Astrocyte of the hippocampus (primary cell): ENCODE data around the gene CDH9.
"Not testable (repeated sequence)": the region's sequence is repeated elsewhere in the genome, so short reads cannot be mapped to it uniquely, and the experiment has no call there.

Experiments used
- DNase-seq: peaks from one replicate; pipeline ENCODE4 v3.0.0; 2011; ENCODE audit warnings: low read depth, low spot score

CDH9 gene

DNA sequence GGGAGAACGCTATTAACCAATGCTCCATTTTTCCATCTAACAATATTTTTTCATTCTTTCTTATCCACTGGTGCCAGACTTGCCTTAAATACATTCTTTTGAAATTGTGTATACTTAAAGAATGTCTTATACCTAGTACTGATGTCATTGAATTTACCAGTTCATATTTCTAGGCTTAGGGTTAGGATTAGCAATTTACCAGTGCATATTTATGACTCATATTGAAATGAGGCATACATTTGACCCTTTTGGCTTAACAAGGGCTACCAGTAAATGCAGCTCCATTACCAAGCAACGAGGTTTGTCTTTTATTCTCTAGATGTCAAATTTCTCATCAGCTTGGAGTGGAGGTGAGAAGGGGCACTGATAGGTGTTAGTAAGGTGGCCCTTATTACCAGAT is 89.5 kb downstream of the CDH9 start:
- no peak for DNase-seq

DNA sequence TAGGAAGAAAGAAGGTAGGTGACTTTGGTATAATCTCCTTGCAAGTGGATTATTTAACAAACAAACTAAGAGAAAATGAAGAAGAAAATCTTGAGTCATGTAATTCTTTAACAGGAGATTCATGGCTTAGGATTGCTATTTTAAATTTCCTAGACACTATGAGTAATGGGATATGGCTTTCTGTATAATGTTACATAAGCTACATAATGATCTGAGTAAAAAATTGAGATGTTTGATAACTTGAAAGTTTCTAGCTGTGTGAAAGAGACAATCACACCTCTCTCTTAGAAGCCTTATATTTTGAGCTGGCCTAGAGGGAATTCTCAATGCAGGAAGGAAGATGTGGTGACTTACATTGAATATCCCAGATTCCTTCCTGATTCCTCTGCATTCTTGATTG is 92.5 kb downstream of the CDH9 start:
- DNase-seq, result no peak

GRCh38 chr5:26942481-26942880 is 95.9 kb downstream of the CDH9 start:
- peak; percentile 3 for DNase-seq

DNA sequence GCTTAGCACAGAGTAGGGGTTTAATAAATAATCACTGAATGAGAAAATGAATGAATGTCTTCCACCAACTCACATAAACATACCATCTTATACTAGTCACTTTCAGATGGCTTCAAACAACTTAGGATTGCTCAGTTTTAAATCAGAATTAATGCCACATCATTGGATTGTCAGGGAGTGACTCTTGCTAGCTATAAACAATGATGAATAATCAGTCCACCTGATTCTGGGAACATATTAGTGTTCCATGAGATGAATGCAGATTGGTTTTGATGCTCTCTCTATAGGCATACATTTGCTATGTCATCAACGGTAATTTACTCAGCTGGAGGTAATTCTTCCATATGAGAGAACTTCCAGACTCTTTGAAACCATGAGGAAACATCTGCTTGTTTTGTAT is 97.4 kb downstream of the CDH9 start:
- no peak for DNase-seq

DNA sequence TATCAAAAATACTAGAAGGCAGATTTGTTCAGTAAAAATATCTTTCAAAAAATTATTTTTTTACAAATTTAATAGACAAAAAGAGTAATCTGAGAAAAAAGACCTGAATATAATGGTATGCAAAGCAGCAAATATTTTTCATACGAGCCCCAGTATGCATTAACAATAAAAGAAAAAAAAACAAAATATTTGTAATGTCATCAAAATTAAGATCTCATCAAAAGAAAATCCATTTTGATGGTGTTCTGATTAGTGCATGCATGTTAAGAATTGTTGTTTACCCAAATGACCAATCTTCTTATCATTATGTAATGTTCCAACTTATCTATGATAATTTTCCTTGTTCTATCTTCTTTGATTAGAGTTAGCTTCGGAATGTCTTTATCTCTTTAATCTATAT is 106.1 kb downstream of the CDH9 start:
- no peak for DNase-seq

DNA sequence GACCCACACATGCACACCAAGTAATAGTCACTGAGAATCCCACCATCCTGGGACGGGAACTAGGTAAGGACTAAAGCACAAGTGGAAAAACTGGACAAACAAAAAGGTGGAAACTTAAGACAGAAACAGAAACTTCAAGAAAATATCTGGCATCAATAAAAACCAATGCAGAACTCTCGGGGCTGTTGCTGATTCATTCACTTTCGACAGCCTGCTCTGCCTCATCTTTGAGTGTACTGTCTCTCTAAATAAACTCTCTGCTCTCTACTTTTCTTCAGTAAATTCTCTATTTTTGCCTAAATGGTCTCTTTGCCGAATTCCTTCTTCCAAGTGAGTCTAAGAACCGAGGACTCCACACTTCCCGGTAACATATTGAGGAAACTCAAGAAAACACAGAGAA is 116.9 kb downstream of the CDH9 start:
- no peak for DNase-seq

DNA sequence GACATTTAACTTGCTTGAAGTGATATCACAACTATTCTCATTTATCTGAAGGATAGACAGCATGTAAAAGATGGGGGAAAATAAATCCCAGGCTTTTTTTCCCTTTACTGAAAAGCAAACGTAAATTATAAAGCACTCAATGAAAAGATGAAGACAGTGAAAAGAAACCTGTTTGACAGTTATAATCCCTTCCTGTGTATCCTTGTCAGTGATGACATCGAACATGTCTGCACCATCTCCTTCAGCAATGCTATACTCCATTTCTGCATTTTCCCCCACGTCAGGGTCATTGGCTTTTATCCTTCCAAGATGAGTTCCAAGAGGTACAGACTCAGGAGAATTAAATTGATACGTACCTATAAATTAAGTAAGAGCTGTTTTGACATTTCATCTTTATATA is 134.9 kb downstream of the CDH9 start:
- DNase-seq, result no peak

DNA sequence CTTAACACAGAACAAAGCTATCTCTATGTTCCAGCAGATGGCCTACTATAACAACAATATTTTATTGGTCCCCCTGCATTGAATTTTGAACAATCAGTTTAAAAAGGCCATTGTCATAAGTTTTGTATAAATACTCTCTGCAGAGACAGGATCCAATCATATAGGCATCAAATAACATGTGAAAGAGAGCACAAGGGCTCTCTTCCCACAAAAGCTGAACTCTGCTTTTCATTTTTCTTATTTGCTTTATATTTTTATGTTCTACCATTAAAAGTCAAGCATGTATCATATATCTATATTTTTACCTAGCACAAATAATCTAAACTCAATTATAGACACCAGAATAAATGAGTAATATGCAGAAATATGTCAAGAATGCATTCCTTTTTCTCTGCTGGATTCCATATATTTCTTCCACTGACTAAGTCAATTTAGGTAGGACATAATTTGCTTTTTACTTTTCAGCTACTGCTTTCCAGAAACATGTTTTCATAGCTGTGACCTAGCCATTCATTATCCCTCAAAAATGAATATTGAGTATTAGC is 143.6 kb downstream of the CDH9 start:
- DNase-seq, result peak; percentile 6

GRCh38 chr5:26893078-26893477 is 145.3 kb downstream of the CDH9 start:
- DNase-seq, result no peak

- DNase-seq, result no peak
Measured at GRCh38 chr5:26889815-26890214, 148.6 kb downstream of the CDH9 start.

GRCh38 chr5:26884481-26884880 is 153.9 kb downstream of the CDH9 start:
- no peak for DNase-seq

DNA sequence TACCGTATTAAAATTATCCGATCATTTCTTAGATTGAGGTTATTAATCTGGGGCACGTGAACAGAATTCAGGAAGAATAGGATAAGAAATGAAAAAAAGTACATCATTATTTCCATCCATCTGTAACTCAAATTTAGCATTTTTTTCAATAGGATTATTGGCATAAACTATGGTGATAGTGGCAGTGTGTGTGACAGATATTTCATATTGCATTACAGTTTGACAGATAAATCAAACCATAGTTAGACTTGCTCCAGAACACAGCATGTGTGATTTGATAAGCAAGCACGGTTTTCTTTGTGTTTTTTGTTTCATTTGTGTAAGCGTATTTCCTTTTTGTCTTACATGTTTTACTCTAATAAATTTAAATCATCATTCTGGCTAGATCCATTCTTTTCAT is 155.0 kb downstream of the CDH9 start:
- no peak for DNase-seq

DNA sequence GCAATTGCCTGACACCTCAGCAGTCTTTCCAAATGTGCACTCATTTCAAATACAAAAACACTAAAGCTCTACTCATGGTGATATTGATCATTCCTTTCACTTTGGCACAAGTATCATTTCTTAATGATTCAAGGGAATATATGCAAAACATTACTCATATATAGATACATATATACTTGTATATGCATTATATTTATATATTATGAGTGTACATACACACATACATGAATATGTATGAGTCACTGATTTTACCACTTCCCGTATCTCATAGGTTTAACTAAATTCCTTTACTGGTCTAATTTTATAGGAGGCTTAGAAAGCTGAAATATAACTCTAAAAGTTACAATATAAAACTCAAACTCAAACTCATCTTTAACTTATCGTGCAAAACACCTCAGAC is 156.5 kb downstream of the CDH9 start:
- DNase-seq, result no peak

GRCh38 chr5:26877154-26877553 is 161.2 kb downstream of the CDH9 start:
- no peak for DNase-seq

- DNase-seq, result no peak
Measured at GRCh38 chr5:26872337-26872736, 166.0 kb downstream of the CDH9 start.

DNA sequence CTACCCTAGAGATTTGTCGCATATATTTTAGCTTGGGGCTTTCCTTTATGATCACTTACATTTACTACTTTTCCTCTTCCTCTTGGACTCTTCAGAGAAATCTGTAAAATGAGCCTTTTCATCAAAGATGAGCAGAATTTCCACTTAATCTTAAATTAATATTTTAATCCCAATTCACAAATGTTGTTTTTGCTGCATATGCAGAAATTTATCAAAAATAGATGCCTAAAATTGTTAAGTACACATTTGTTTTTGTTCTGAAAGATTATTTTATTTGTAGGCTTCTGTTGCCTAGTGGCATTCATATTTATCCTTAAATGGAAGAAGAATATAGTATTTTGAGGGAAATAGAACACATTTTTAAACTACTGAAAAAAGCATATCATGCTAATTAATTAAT is 168.6 kb downstream of the CDH9 start:
- no peak for DNase-seq

DNA sequence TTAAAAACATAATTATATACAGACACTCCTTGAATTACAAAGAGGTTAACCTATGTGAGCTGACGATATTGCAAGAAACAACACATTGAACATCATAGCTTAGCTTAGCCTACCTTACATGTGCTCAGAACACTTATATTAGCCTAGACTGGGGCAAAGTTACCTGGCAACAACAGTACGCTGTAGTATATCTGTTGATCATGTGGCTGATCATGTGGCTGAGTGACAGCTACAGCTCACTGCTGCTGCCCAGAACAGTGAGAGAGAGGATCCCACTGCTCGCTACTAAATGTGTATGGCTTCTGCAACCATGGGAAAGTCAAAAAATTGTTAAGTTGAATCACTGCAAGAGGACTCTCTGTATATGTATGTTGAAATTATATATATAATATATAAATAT is 169.9 kb downstream of the CDH9 start:
- DNase-seq, result no peak

- no peak for DNase-seq
Measured at GRCh38 chr5:26864061-26864460, 174.3 kb downstream of the CDH9 start.

DNA sequence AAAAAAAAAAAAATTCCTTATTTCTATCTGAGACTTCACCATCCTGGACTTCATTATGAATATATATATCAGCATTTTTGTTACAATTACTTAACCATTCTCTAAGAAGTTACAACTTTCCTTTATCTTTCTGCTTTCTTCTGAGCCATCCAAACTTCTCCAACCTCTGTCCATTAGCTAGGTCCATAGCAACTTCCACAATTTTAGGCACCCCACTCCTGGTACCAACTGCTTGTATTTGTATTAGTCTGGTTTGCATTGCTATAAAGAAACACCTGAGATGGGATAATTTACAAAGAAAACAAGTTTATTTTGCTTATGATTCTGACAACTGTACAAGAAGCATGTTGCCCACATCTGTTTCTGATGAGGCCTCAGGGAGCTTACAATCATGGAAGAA is 182.1 kb downstream of the CDH9 start:
- DNase-seq, result no peak

DNA sequence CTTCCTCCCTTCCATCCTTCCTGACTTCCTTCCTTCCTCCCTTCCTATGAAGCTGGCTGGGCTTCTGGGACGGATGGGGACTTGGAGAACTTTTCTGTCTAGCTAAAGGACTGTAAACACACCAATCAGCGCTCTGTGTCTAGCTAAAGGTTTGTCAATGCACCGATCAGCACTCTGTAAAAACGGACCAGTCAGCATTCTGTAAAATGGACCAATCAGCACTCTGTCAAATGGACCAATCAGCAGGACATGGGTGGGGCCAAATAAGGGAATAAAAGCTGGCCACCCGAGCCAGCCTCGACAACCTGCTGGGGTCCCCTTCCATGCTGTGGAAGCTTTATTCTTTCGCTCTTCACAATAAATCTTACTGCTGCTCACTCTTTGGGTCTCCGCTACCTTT is 185.9 kb downstream of the CDH9 start:
- not testable (repeated sequence) for DNase-seq

DNA sequence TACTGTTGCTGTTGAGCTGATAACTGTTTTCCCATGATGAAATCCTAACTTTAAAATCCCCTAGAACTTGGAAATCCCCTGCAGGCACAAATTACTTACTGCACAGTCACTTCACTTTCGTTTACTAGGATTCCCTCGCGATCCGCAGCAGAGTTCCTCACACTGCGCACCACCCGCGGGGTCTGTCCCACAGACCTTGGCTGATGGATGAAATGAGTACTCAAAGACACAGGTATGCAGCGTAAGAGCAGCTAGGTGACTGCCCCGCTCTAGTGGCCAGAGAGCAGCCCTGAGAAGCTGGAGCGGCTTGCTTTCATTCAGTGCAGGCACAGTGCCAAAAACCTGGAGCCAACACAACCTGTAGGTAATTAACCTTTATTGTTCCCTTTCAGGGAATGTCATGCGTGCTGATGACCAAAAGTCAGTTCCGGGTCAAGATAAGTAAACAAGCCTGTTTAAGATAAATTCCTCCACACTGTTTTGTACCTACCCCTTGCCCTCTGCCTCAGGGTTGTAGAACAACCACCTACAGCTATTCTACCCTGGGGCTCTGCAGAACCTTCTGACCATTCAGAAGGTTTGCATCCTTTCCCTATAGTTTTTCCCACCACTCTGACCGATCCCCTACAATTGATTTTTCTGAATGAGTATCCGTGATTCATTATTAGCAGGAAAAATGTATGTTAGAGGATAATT is 191.2 kb downstream of the CDH9 start:
- DNase-seq, result no peak

DNA sequence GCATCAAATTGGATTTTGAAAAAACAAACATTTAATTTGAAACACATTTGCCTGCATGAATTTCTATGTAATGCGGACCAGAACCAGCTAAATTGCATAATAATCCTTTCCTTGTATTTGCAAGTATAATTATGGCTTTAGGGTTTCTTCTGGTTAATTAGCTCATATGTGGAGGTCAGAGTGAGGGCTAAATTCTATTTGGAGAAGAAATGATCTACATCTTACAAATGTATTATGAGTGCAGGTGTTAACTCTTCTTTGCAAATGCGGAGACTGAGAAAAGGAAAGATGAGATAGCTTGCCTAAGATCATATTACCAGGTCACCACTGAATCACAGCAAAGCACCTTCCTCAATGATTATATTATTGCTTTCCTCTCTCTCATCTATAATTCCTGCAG is 194.7 kb downstream of the CDH9 start:
- DNase-seq, result no peak

GRCh38 chr5:26833596-26833995 is 204.8 kb downstream of the CDH9 start:
- DNase-seq, result no peak
